IMR-90 (cell line): Measurements from ENCODE around the gene MYO7B. TPM values are rescaled to one million over a fixed set of nuclear protein-coding genes. Genes with fewer than 3 reads are reported as not detected.

Source experiments
- ATAC-seq: fragments of 200-7000 bp; cut with Tn5 transposase; 2 replicates; pipeline ENCODE4 v1.9.1; 2020; ENCODE audit warnings: low read depth, mild to moderate bottlenecking, moderate library complexity
- BruUV-seq: library from RNA; stranded (reverse); fragments of 400-500 nt; replicated peaks from 2 replicates; lab custom pipeline; 2021; lab: Mats Ljungman, UMichigan
- CTCF ChIA-PET: fragments of 300-600 bp; formaldehyde crosslinking; extraction: SDS; loops from one replicate; lab custom pipeline; 2021; ENCODE audit warnings: antibody characterized with exemption; lab: Yijun Ruan, JAX
- POLR2A ChIA-PET: fragments of 300-600 bp; sonication (Branson Sonifier 250); formaldehyde crosslinking; loops from one replicate; lab custom pipeline; 2022; ENCODE audit warnings: antibody characterized with exemption; ENCODE audit not compliant: unreplicated experiment; lab: Charles Lee
- DNase-seq: peaks from one replicate; pipeline ENCODE4 v3.0.0; 2013
- H2AFZ ChIP-seq: replicated peaks from 2 replicates; pipeline ENCODE3; 2013; ENCODE audit warnings: low read length, mild to moderate bottlenecking; ENCODE audit not compliant: poor library complexity
- H2AK5ac ChIP-seq: 2 replicates; pipeline ENCODE4 v1.6.1; 2013; ENCODE audit warnings: low read depth, low read length, inconsistent platforms
- H2AK9ac ChIP-seq: replicated peaks from 2 replicates; pipeline ENCODE3; 2013; ENCODE audit warnings: mild to moderate bottlenecking, low read depth, low read length, moderate library complexity; ENCODE audit not compliant: poor library complexity
- H2BK120ac ChIP-seq: 2 replicates; pipeline ENCODE4 v1.6.1; 2013; ENCODE audit warnings: low read depth, low read length, inconsistent platforms
- H2BK15ac ChIP-seq: 3 replicates; pipeline ENCODE4 v1.6.1; 2013; ENCODE audit warnings: low read depth, low read length, inconsistent platforms
- H2BK20ac ChIP-seq: 2 replicates; pipeline ENCODE4 v1.6.1; 2013; ENCODE audit warnings: low read depth, mild to moderate bottlenecking, inconsistent platforms, low read length, moderate library complexity
- H2BK5ac ChIP-seq: 2 replicates; pipeline ENCODE4 v1.6.1; 2013; ENCODE audit warnings: mild to moderate bottlenecking, low read depth, low read length, inconsistent platforms; ENCODE audit not compliant: poor library complexity, severe bottlenecking
- H3K14ac ChIP-seq: replicated peaks from 2 replicates; pipeline ENCODE4 v1.6.1; 2013; ENCODE audit warnings: low read depth, low read length, inconsistent platforms
- H3K18ac ChIP-seq: 2 replicates; pipeline ENCODE4 v1.6.1; 2013; ENCODE audit warnings: low read depth, low read length, control low read depth
- H3K23ac ChIP-seq: 2 replicates; pipeline ENCODE4 v1.6.1; 2013; ENCODE audit warnings: low read depth, low read length, inconsistent platforms
- H3K27ac ChIP-seq: 2 replicates; pipeline ENCODE4 v1.5.1; 2013; ENCODE audit warnings: mild to moderate bottlenecking, control low read depth, low read length; ENCODE audit not compliant: insufficient read depth
- H3K27me3 ChIP-seq: 2 replicates; pipeline ENCODE4 v1.6.1; 2013; ENCODE audit warnings: low read length; ENCODE audit not compliant: control insufficient read depth, insufficient read depth
- H3K36me3 ChIP-seq: 2 replicates; pipeline ENCODE4 v1.6.1; 2013; ENCODE audit warnings: low read length, mixed read lengths; ENCODE audit not compliant: control insufficient read depth, insufficient read depth
- H3K4ac ChIP-seq: 2 replicates; pipeline ENCODE4 v1.6.1; 2013; ENCODE audit warnings: low read depth, low read length, inconsistent platforms
- H3K4me1 ChIP-seq: 2 replicates; pipeline ENCODE4 v1.6.1; 2013; ENCODE audit warnings: low read length, mixed read lengths; ENCODE audit not compliant: control insufficient read depth, insufficient read depth
- H3K4me2 ChIP-seq: 2 replicates; pipeline ENCODE4 v1.6.1; 2013; ENCODE audit warnings: low read depth, mild to moderate bottlenecking, control low read depth, low read length, moderate library complexity
- H3K4me3 ChIP-seq: 2 replicates; pipeline ENCODE4 v1.5.1; 2013; ENCODE audit warnings: low read depth, mild to moderate bottlenecking, control low read depth, low read length, moderate library complexity; ENCODE audit not compliant: insufficient read depth
- H3K56ac ChIP-seq: 2 replicates; pipeline ENCODE4 v1.6.1; 2013; ENCODE audit warnings: low read length, inconsistent platforms; ENCODE audit not compliant: insufficient read depth; ENCODE audit errors: extremely low read depth
- H3K79me1 ChIP-seq, 2 experiments: 2 replicates each; pipeline ENCODE4 v1.6.1; 2013; ENCODE audit warnings: low read length in 2 of 2, inconsistent platforms in 1 of 2, low read depth in 1 of 2
- H3K9ac ChIP-seq: 2 replicates; pipeline ENCODE4 v1.6.1; 2013; ENCODE audit warnings: low read depth, low read length, control low read depth
- H3K9me1 ChIP-seq: 2 replicates; pipeline ENCODE4 v1.6.1; 2013; ENCODE audit warnings: low read length, inconsistent platforms; ENCODE audit not compliant: insufficient read depth
- H3K9me3 ChIP-seq: 2 replicates; pipeline ENCODE4 v1.6.1; 2013; ENCODE audit warnings: low read length; ENCODE audit not compliant: control insufficient read depth, insufficient read depth
- H4K20me1 ChIP-seq: 2 replicates; pipeline ENCODE4 v1.6.1; 2013; ENCODE audit warnings: low read length, inconsistent platforms; ENCODE audit not compliant: insufficient read depth
- H4K5ac ChIP-seq: 2 replicates; pipeline ENCODE4 v1.6.1; 2013; ENCODE audit warnings: mild to moderate bottlenecking, low read depth, low read length, control low read depth
- H4K8ac ChIP-seq, 2 experiments: 2 replicates each; pipeline ENCODE4 v1.6.1; 2013; ENCODE audit warnings: low read depth in 2 of 2, low read length in 2 of 2, control low read depth in 1 of 2, inconsistent platforms in 1 of 2
- H4K91ac ChIP-seq: 2 replicates; pipeline ENCODE4 v1.6.1; 2013; ENCODE audit warnings: low read depth, low read length, inconsistent platforms; ENCODE audit not compliant: insufficient read depth
- BHLHE40 ChIP-seq: fragments of 150-350 bp; IDR thresholded peaks from 2 replicates; pipeline ENCODE4 v1.6.1; 2016; ENCODE audit warnings: mild to moderate bottlenecking, low read depth, low read length
- CEBPB ChIP-seq: IDR thresholded peaks from 2 replicates; pipeline ENCODE4 v1.6.1; 2012; ENCODE audit warnings: low read depth, low read length, improper control_type of control experiment
- CHD1 ChIP-seq: IDR thresholded peaks from 2 replicates; pipeline ENCODE4 v1.6.1; 2012; ENCODE audit warnings: low read depth, low read length, improper control_type of control experiment
- FOS ChIP-seq: fragments of 150-350 bp; IDR thresholded peaks from 2 replicates; pipeline ENCODE4 v1.6.1; 2016; ENCODE audit warnings: low read depth, low read length
- MAFK ChIP-seq: IDR thresholded peaks from 2 replicates; pipeline ENCODE4 v1.6.1; 2012; ENCODE audit warnings: low read depth, low read length, improper control_type of control experiment
- MAZ ChIP-seq: IDR thresholded peaks from 2 replicates; pipeline ENCODE4 v1.6.1; 2012; ENCODE audit warnings: low read depth, mild to moderate bottlenecking, low read length, improper control_type of control experiment, moderate library complexity, borderline replicate concordance
- MXI1 ChIP-seq: IDR thresholded peaks from 2 replicates; pipeline ENCODE4 v1.6.1; 2012; ENCODE audit warnings: low read depth, mild to moderate bottlenecking, low read length, moderate library complexity, borderline replicate concordance
- NFE2L2 ChIP-seq: fragments of 150-350 bp; IDR thresholded peaks from 2 replicates; pipeline ENCODE4 v1.6.1; 2016; ENCODE audit warnings: low read depth, mild to moderate bottlenecking, low read length
- POLR2A ChIP-seq: IDR thresholded peaks from 2 replicates; pipeline ENCODE4 v1.6.1; 2012; ENCODE audit warnings: mild to moderate bottlenecking, low read depth, low read length
- RAD21 ChIP-seq: IDR thresholded peaks from 2 replicates; pipeline ENCODE4 v1.6.1; 2012; ENCODE audit warnings: low read length, improper control_type of control experiment
- RCOR1 ChIP-seq: IDR thresholded peaks from 2 replicates; pipeline ENCODE4 v1.6.1; 2012; ENCODE audit warnings: mild to moderate bottlenecking, low read length, improper control_type of control experiment; ENCODE audit not compliant: insufficient replicate concordance
- RFX5 ChIP-seq: IDR thresholded peaks from 2 replicates; pipeline ENCODE4 v1.8.0; 2012; ENCODE audit warnings: low read depth, mild to moderate bottlenecking, low read length, moderate library complexity
- SMC3 ChIP-seq: fragments of 150-350 bp; IDR thresholded peaks from 2 replicates; pipeline ENCODE4 v1.6.1; 2016; ENCODE audit warnings: low read depth, mild to moderate bottlenecking, antibody characterized with exemption, low read length, moderate library complexity
- WGBS, 2 experiments: methylation state at CpG; one replicate each; pipeline versions ENCODE4 v1.1.5 to v1.1.7; 2013; ENCODE audit warnings: missing lambda C conversion rate in 2 of 2; ENCODE audit not compliant: insufficient read length in 1 of 2; ENCODE audit errors: extremely low coverage in 2 of 2; 5-methylcytosine and 5-hydroxymethylcytosine counted together
- dilution Hi-C: fragments of 300-500 bp; cut with HindIII; formaldehyde crosslinking; loops from one replicate; pipeline ENCODE4 v1.14.3; 2018; ENCODE audit warnings: low sequenced_read_pairs; ENCODE audit not compliant: unreplicated experiment
- in situ Hi-C: fragments of 300-500 bp; cut with MboI; formaldehyde crosslinking; loops from 3 replicates; pipeline ENCODE4 v1.14.3; 2019; ENCODE audit warnings: low sequenced_read_pairs, inconsistent platforms, mixed read lengths
- intact Hi-C: fragments of 100-400 bp; cut with micrococcal nuclease; formaldehyde crosslinking; loops from 2 replicates; pipeline ENCODE4 v1.10.0; 2022
- polyA plus RNA-seq, 3 experiments: library from polyadenylated mRNA; depleted of rRNA; stranded (reverse); fragments of >200 nt; gene quantifications; 2 replicates each; pipeline ENCODE4 v1.2.3, GENCODE V29; 2012; ENCODE audit warnings: low replicate concordance in 1 of 3
- total RNA-seq: library from RNA; depleted of rRNA; stranded (reverse); fragments of >200 nt; gene quantifications from 2 replicates; pipeline ENCODE4 v1.2.3, GENCODE V29; 2012
- TF ChIP-seq, protein P1 (sequence below): conservative IDR thresholded peaks from 2 replicates; pipeline ENCODE4 v1.5.1; 2012; ENCODE audit warnings: mild to moderate bottlenecking, low read depth, low read length, improper control_type of control experiment
- TF ChIP-seq, protein P2 (sequence below): fragments of 150-350 bp; IDR thresholded peaks from 2 replicates; pipeline ENCODE4 v1.6.1; 2017; ENCODE audit warnings: mild to moderate bottlenecking, antibody characterized with exemption, low read length, low read depth
- TF ChIP-seq, protein P3 (sequence below): fragments of 150-350 bp; IDR thresholded peaks from 2 replicates; pipeline ENCODE4 v1.6.1; 2016; ENCODE audit warnings: low read depth, mild to moderate bottlenecking, low read length, moderate library complexity, borderline replicate concordance

Gene MYO7B
- total and polyA plus RNA-seq, 2 of the 4 experiments (the other 2 are of a cell fraction): 0.18 to 0.46 TPM

DNA sequence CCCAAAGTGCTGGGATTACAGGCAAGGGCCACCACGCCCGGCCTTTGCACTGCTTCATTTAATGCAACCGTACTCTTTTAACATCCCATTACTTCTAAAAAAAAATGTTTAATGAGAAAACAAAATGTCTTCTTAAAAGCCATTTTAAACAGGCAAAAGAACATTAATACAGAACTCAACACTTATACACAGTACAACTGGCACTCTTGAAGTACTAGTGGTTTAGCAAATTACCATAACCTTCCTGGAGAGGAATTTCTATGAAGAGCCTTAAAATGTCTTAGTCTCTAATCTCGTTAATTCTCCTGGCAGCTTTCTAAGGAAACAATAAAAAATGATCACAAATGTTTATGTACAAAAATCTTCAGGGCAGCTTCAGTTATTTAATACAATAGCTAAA lies 15.1 kb upstream of the MYO7B start:
- ATAC-seq (no peak), DNase-seq (no peak)
- Histone ChIP-seq H2AFZ (no peak overlapping the region), H3K9ac (no peak overlapping the region), H3K27ac (no peak overlapping the region), H2BK5ac (no peak overlapping the region), H3K4me1 (no peaks in the 10 kb centered on the region), H2BK20ac (no peak overlapping the region), H3K79me1 (peaks cover 30 to 45% of the 10 kb centered on the region in 2 experiments), H3K14ac (no peak overlapping the region), H4K91ac (no peak overlapping the region), H3K27me3 (no peaks in the 10 kb centered on the region), H3K18ac (no peak overlapping the region), H3K4ac (no peak overlapping the region), H2AK9ac (no peak overlapping the region), H4K8ac (no peak overlapping the region), H2BK15ac (no peak overlapping the region), H3K23ac (no peak overlapping the region), H3K9me1 (peaks cover 8% of the 10 kb centered on the region), H3K9me3 (no peaks in the 10 kb centered on the region), H3K4me3 (no peak overlapping the region), H2BK120ac (no peak overlapping the region), H3K4me2 (no peak overlapping the region), H3K36me3 (peaks cover 17% of the 10 kb centered on the region), H2AK5ac (no peak overlapping the region), H3K56ac (no peak overlapping the region), H4K5ac (no peak overlapping the region), H4K20me1 (peaks cover 23% of the 10 kb centered on the region)
- in situ Hi-C loops: no loop called here
- no TSS peak for BruUV-seq
- ChIA-PET CTCF (no interaction called here), POLR2A (no interaction called here)
- no CpG with 5 or more reads among the region's 4 CpGs for WGBS, 2 experiments
- dilution Hi-C loops: no loop called here
- TF ChIP-seq POLR2A (no peak), MAFK (no peak), BHLHE40 (no peak), NFE2L2 (no peak), FOS (no peak), RAD21 (no peak), CEBPB (no peak), SMC3 (no peak), RCOR1 (no peak), MAZ (no peak), RFX5 (no peak), CHD1 (no peak), MXI1 (no peak)
- TF ChIP-seq, protein P1, sequence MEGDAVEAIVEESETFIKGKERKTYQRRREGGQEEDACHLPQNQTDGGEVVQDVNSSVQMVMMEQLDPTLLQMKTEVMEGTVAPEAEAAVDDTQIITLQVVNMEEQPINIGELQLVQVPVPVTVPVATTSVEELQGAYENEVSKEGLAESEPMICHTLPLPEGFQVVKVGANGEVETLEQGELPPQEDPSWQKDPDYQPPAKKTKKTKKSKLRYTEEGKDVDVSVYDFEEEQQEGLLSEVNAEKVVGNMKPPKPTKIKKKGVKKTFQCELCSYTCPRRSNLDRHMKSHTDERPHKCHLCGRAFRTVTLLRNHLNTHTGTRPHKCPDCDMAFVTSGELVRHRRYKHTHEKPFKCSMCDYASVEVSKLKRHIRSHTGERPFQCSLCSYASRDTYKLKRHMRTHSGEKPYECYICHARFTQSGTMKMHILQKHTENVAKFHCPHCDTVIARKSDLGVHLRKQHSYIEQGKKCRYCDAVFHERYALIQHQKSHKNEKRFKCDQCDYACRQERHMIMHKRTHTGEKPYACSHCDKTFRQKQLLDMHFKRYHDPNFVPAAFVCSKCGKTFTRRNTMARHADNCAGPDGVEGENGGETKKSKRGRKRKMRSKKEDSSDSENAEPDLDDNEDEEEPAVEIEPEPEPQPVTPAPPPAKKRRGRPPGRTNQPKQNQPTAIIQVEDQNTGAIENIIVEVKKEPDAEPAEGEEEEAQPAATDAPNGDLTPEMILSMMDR: no peak
- TF ChIP-seq, protein P2, sequence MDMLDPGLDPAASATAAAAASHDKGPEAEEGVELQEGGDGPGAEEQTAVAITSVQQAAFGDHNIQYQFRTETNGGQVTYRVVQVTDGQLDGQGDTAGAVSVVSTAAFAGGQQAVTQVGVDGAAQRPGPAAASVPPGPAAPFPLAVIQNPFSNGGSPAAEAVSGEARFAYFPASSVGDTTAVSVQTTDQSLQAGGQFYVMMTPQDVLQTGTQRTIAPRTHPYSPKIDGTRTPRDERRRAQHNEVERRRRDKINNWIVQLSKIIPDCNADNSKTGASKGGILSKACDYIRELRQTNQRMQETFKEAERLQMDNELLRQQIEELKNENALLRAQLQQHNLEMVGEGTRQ: no peak
- TF ChIP-seq, protein P3, sequence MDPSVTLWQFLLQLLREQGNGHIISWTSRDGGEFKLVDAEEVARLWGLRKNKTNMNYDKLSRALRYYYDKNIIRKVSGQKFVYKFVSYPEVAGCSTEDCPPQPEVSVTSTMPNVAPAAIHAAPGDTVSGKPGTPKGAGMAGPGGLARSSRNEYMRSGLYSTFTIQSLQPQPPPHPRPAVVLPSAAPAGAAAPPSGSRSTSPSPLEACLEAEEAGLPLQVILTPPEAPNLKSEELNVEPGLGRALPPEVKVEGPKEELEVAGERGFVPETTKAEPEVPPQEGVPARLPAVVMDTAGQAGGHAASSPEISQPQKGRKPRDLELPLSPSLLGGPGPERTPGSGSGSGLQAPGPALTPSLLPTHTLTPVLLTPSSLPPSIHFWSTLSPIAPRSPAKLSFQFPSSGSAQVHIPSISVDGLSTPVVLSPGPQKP: no peak
- intact Hi-C loops: loop anchor here (10.0 kb wide), 1 partner anchor 184 kb away; the partner anchor contains the start of gene SFT2D3
